WTC11 (cell line): ENCODE data around the gene SLC43A3.

Experiments
- ATF6 ChIP-seq: sonication (generic); formaldehyde crosslinking; IDR thresholded peaks from 2 replicates; pipeline ENCODE4 v1.8.1; 2023; ENCODE audit warnings: mild to moderate bottlenecking, missing genetic modification reagents
- CTCF ChIP-seq: fragments of 200-600 bp; IDR thresholded peaks from 2 replicates; pipeline ENCODE4 v1.8.0; 2022; ENCODE audit warnings: antibody characterized with exemption

- TF ChIP-seq CTCF = no peak
- no peak for TF ChIP-seq ATF6 (CRISPR knock-in tag)
Observed at GRCh38 chr11:57459164-57460021, 32.5 kb upstream of the SLC43A3 start.
